Caki2 (cell line): Measurements from ENCODE around the gene TRMT61A. TPM values are rescaled to one million over a fixed set of nuclear protein-coding genes. Genes with fewer than 3 reads are reported as not detected.

Source experiments
- DNase-seq: peaks from one replicate; pipeline ENCODE4 v3.0.0-alpha.2; 2015; ENCODE audit warnings: low read depth
- in situ Hi-C: cut with HindIII; loops from 2 replicates; pipeline ENCODE4 v1.10.0; 2016; ENCODE audit warnings: low sequenced_read_pairs, low pct_unique_long_range_greater_than_20kb, mixed read lengths
- total RNA-seq: library from RNA; depleted of rRNA; stranded (reverse); fragments of >200 nt; shearing (Covaris generic); gene quantifications from 2 replicates; pipeline ENCODE4 v1.2.3, GENCODE V29; 2014; ENCODE audit warnings: low replicate concordance

TRMT61A gene
- total RNA-seq, 1 experiment from 2014 or later, result 14.4 TPM

DNA sequence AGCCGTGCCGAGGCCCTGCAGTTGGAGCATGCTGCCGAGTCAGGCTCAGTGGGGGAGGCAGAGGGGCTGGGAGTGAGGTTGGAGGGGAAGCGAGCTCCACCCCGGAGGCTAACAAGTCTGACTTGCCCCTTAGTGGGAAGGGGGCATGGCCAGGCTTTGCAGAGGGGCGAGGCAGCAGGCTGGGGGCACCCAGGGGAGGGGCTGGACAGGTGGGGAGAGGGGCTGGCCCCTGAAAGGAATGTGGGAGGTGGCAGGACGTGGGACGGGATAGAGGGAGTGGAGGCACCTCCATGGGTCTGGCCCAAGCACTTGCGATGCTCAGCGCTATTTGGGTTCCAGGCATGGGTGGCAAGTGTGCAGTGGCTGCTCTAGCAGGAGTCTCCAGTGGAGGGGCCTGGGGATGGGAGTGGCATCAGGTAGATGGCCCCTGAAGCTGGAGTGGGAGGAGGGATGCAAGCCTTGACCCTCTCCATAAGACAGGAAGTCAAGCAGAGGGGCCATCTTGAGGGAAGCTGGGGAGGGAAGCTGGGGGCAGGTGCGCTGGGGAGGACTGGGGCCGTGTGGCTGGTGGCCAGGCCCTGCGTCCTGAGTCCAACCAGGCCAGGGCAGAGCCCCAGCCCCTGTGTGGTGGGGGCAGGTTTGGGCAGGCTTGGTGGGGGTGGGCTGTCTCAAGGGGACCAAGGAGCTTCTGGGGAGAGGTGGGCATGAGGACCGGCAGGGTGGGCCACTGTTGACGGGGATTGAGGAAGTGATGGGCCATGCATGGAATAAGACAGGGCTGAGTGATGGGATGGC lies 2.6 kb downstream of the TRMT61A start:
- in situ Hi-C loops, result no loop called here
- DNase-seq, result no peak

DNA sequence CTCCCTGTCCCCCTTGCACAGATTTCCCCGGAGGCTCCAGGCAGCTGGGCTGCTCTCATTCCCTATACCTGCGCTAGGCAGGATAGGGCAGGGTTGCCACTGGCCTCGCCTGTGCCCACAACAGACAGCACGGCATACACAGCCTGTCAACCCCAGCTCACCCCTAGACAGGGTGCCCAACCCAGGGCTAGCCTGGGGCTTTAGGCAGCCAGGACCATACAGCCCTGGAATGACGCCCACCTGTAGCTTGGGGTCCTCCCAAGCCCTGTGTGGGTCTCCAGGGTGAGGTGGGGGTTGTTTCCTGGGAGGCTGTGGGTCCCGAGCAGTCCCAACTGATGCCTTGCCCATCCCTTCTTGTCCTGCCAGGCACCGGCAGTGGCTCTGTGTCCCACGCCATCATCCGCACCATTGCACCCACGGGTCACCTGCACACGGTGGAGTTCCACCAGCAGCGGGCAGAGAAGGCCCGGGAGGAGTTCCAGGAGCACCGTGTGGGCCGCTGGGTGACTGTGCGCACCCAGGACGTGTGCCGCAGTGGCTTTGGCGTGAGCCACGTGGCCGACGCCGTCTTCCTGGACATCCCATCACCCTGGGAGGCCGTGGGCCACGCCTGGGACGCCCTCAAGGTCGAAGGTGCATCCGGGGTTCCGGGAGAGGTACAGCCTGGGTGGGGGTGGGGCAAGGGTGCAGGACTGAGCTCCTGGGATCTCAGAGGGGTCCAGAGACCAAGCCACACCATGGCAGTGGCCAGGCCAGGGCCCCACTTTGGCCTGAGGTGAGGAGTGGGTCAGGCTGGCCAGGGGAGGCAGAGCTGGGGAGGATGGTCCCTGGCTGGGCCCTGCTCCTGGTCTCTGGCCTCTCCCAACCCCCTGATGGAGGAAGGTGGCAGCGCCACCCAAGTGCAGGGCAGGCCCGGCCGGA lies 3.5 kb downstream of the TRMT61A start:
- in situ Hi-C loops, result no loop called here
- no peak for DNase-seq

DNA sequence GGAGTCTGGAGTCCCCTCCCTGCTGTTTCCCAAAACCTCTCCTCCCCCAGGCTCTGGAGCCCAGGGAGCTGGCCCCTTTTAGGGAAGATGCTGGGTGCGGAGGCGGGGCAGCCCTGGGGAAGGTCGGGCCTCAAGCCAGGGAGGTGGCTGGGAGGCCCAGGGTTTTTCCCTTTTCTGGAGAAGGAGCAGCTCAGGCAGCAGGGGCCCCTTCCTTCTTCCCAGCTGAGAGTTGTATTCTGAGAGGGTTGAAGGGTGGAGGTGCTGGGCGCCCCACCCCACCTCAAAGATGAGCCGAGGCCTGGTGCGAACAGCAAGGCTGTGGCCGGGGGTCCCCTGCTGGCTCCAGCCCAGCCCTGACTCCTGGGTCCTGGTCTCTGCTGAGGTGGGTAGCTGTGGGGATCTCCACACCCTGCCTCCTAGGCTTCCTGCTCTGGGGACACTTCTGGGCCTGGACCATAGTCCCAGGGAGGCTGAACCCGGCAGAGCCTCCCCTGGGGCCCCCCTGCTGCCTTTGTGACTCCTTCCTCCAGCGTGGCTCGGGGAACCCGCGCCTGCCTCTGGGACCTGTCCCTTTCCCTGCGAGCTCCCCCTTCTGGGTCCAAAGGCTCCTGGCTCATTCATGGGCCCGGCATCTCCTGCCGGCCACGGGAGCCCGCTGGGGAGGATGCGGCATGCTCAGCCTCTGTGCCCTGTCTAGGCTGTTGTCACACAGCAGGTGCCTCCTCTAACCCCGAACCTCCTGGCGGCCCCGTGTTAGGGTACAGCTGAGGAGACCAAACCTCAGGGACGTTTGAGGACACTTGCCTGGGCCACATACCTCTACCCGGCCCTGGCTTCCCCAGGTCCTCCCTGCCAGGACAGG lies 4.4 kb downstream of the TRMT61A start:
- no peak for DNase-seq
- in situ Hi-C loops, result no loop called here

DNA sequence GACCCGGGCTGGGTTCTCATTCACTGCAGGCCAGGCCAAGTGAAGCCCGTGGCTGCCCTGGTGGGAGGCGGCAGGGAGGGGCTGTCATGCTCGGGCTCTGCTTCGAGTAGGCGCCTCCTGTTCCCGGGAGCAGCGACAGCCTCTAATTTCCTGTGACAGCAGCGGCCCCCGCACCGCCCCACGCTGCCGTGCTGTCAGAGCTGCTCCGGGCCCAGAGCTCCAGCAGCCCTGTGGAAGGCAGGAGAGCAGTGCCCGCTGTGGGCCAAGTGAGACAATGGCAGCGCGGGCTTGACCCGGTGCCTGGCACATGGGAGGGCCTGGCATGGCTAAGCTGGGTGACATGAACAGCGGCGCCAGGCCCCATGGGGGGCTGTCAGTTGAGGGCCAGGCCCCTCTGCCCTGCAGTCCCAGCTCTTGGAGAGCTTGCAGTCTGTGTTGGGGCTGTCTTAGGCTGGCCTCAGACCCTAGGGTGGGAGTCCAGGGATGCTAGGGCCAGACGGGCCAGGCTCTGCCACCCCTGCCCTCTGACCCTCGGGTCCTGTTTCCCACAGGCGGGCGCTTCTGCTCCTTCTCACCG lies 5.1 kb downstream of the TRMT61A start:
- in situ Hi-C loops, result no loop called here
- DNase-seq, result no peak

DNA sequence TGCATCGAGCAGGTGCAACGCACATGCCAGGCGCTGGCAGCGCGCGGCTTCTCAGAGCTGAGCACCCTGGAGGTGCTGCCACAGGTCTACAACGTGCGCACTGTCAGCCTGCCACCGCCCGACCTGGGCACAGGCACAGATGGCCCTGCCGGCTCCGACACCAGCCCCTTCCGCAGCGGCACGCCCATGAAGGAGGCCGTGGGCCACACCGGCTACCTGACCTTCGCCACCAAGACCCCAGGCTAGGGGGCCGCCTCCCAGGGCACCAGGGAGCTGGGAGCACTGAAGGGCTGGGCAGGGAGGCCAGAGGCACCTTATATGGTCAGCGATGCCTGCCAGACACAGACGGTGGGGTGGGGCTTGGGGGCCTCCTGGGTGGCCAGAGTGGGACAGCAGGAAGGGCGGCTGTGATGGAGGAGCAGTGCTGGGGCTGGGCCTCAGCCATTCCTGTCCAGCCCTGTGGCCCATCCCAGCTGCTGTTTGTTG lies 5.6 kb downstream of the TRMT61A start:
- no peak for DNase-seq
- in situ Hi-C loops, result no loop called here

DNA sequence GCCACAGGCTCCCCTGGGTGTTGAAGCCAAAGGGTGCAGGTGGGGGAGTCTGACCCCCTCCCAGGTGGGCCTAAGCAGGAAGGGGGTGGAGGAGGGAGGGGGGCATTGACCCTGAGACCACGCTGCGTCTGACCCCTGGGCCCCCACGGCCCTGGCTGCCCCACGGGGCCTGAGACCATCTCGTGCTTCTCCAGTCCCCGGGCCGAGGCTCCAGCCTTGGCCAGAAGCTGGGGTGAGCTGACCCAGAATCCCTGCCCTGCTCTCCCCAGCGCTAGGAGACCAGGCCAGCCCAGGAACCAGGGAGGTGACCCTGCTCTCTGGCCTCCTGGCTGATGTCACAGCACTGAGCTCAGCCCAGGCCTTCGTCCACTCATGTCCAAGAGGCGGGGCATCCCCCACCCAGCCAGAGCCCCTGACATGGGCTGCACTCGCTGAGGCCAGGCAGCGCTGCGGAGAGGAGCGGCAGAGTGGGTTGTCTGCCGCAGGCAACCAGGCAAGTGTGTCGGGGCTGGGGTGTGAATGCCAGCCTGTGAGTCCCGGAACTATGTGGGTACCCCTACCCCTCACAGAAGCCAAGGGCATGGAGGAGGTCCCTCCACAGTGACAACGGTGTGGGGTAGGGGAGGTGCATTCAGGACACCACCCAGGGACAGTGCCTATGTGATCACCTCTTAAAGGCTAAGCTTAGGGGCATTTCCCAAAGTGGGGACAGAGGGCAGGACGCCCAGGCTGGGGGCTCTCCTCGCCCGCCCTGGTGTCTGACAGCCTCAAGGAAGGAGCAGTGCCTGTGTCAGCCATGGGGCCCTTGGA lies 6.3 kb downstream of the TRMT61A start:
- DNase-seq, result no peak
- in situ Hi-C loops, result no loop called here

DNA sequence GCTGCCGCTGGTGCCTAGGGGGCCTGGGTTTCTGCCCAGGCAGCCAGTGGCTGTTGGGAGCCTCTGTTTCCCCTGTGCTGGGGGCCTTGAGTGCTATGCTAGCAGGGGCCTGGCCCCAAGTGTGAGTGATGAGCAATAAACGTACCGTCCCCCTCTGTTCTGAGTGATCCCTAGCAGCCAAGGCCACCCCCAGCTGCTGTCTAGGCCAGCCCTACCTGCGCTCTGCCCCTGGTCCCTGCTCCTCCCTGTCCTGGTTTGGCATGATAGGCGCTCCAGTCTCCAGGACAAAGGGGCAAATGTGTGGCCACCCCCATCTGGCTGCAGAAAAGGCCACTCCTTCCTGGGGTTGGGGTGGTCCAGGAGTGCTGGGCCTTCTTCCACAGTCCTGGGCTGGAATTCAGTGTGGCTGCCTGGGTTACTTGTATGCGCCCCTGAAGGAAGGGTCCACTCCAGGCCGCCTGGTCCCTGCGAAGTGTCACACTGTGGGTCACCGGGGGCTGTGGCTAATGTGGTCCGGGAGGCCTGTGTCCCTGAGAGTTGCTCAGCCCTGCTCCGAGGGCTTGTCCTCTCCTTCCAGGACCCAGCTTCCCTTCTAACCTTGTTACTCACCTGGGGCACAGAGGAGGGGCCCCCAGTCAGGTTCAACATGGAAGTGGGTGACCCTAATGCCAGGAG lies 7.0 kb downstream of the TRMT61A start:
- in situ Hi-C loops, result no loop called here
- DNase-seq, result no peak

DNA sequence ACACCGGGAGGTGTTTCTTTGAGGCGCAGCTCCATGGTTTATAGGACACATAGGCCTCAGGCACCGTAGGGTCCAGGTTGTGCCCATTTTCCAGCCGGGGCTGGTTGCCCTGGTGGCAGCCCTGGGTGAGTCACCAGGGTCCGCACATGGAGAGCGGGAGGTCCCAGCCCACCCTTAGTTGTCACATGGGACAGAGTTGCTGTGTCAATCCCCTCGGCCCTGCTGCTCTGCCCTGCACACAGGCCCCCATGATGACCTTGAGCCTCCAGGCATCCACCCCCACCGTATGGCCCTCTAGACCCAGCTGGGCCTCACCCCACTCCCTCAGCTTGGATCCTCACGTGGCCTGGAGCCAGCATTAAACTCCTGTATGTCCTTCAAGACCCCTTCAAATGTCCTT lies 7.7 kb downstream of the TRMT61A start:
- in situ Hi-C loops, result no loop called here
- DNase-seq, result no peak

DNA sequence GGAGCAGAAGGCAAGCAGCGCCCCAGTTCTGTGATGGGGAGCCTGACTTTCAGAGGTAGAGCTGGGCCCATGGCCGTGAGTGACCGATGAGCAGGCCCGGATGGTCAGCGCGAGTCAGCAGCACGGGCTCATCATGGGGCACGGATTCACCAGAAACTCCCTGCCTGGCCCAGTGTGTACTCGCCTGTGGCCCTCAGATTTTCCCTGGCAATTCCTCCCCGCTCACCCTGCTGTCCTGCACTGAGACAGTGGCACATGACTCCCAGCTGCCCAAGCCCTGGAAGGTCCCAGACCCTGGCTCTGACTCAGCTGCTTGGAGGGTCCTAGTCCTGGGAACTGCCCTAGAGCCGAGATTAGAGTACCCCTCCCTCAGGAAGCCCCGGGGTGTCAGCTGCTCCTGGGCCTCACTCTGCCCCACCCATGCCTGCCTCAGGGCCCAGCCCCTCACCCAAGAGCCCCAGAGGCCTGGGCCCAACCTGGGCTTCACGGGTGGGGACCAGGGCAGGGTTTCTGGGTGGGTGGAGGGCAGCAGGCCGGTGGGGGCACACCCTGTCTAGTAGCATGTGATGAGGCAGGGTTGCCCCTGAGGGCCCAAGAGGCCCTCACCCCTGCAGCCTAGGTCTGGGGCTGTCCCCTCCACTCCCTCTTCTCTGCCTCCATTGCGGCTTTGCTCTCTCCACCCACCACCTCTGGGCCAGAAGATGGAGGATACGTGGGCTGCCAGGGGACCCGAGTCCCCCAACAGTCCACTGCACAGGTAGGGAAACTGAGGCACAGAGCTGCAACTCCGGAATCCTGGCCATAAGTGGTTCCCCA lies 8.4 kb downstream of the TRMT61A start:
- no peak for DNase-seq
- in situ Hi-C loops, result no loop called here

DNA sequence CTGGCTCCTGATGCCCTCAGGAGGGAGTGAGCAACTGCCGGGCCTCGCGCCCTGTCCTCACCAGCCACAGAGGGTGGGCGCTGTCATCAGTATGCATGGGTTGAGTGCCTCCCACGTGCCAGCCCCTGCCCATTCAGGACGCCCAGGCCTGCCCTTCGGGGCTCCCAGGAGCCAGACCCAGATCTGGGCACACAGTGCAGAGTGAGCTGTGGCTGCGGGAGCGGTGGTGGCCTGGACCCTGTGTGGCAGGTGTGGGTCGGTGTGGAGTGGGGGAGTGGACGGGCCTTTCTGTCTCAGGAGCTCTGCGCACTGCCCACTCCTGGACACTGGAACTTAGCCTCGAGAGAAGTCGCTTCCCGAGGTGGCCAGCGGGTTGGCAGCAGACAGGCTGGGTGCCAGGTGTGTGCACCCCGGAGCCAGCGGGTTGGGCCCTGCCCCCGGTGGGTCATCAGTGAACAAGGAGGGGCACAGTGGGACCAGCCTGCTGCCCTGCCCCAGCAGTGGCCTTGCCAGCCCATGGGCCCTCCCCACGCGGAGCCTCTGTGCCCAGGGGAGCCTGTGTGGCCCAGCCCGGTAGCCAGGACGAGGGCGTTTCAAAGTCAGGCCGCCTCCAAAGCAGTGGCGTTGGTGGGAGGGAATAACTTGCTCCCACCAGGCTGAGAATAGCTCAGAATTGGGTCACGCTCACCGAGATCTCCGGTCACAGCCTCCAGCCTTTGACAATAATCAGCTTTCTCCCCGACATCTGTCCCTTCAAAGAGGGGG lies 9.5 kb downstream of the TRMT61A start:
- no peak for DNase-seq
- in situ Hi-C loops, result no loop called here

DNA sequence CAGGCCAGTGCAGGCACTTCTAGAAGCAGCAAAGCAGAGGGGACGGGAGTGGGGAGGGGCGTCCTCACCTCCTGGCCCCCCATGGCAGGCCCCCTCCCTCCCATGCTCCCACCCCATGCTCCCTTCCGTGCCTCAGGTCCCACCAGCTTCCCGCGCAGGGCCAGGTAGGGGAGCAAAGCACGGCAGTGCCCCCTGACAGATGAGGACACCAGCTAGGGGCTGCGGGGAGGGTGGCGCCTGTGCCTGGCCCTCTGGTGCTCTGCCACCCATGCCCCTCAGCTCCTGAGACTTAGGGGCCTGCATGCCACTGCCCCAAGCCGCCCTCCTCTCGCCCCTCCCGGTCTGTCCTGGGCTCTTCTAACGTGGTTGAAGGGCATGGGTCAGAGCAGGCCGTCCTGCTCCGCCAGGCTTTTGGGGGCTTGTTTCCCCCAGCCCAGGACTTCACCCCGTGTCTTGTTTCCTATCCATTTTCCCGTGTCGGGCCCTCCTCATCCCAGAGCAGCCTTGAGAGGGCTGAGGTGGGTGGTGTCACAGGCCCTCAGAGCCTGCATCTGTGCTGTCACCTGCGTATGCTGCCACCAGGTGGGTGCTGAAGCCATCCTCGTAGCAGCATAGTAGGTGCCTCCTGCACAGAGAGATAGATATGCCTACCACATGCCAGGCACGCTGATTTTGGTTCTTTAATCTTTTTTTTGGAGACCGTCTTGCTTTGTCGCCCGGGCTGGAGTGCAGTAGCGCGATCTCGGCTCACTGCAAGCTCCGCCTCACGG lies 10.2 kb downstream of the TRMT61A start:
- in situ Hi-C loops, result no loop called here
- DNase-seq, result no peak

DNA sequence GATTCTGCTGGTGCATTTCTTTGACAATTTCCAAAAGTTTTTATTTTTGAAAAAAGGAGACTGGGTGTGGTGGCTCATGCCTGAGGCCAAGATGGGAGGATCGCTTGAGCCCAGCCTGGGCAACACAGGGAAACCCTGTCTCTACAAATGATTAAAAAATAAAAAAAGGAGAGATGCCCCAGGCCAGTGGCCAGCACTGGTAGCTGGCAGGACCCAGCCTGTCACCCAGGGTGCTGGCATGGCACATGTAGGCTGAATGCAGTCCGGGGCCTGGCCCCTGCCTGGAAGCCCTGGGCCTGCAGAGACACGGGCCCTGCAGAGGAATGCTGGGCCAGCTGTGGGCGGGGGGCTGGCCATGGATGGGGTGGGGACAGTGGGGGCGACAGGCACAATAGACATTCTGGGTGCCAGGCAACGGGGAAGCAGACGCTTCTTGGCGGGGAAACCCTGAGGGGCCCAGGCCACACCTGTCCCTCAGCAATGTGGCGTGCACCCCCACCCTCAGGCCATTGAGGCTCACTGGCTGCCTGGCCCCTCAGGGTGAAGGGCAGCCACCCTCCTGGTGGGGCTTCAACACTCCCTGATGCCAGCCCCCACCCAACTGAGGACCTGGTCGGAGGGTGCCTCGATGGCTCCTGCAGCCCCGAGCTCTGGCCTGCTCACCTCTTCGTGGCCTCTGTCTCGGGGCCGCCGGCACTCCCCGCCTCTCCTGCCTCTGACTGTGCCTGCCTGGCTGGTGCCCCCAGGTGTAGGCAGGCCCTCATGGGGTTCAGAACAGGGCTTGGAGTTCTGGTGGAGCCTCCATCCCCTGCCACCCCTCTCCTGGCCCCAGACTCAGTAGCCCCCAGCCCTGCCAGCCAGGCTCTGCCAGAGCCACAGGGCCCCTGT lies 12.1 kb downstream of the TRMT61A start:
- no peak for DNase-seq
- in situ Hi-C loops, result no loop called here

DNA sequence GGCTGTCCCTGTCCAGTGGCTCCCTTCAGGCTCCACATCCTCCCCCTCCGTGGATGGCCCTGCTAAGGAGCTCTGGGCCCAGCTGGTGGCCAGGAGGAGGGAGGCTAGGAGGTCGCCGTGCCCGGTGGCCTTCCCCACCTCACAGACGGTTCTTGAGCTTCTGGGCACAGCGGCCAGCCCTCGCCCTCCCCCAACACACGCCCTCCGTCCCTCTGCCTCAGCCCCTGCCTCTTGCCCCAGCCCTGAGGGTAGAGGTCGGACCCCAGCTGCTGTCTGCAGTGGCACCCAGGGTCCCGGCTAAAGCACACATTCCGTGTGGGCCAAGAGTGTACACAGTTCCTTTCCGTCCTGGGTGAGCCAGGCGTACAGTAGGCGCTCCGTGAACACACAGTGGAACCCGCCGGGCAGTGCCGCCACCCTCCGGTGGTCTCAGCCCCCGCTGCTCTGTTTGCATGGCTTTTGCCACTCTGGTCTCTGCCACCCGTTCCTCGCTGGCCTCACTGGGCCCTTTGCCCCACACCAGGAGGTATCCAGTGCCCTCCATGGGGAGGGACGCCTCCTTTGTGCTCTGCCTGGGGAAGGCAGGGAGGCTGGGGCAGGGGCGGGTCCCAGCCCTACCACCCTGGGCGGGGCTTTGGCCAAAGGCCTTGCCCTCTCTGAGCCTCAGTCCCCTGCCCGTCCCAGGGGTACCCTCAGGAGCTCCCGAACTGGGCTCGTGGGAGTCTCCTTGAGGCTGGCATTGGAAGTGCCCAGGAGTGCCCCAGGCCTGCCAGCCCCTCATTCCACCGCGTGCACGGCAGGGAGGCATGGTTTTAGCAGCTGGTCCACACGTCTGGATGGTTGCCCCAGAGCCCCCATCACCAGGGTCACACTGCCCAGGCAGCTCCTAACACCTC lies 13.0 kb downstream of the TRMT61A start:
- no peak for DNase-seq

More for the DNA sequence above, 13.0 kb downstream of the TRMT61A start:
- in situ Hi-C loops, result no loop called here
